H1 (cell line): ENCODE measurements around the gene ABCG1. TPM values are rescaled to one million over a fixed set of nuclear protein-coding genes. Genes with fewer than 3 reads are reported as not detected.

ENCODE experiments used
- CTCF ChIA-PET: fragments of 300-600 bp; sonication (Branson Sonifier 250); formaldehyde crosslinking; loops from one replicate; lab custom pipeline; 2021; ENCODE audit not compliant: partially characterized antibody; lab: Charles Lee
- POLR2A ChIA-PET: fragments of 300-600 bp; sonication (Branson Sonifier 250); formaldehyde crosslinking; loops from one replicate; lab custom pipeline; 2021; ENCODE audit warnings: inconsistent platforms; ENCODE audit not compliant: partially characterized antibody; lab: Charles Lee
- DNase-seq, 2 experiments: peaks; one replicate each; pipeline versions ENCODE4 v3.0.0 to v3.0.0-alpha.2; 2010 to 2022; ENCODE audit warnings: low spot score in 2 of 2, low read depth in 1 of 2, mixed read lengths in 1 of 2
- FAIRE-seq: peaks from 2 replicates; lab custom pipeline; 2011; peaks lifted over from hg19 to GRCh38; lab: Jason Lieb, UNC
- H2AFZ ChIP-seq: 2 replicates; pipeline ENCODE4 v1.8.1; 2012; ENCODE audit warnings: low read length, inconsistent platforms
- H2AK5ac ChIP-seq: 2 replicates; pipeline ENCODE4 v1.6.1; 2013; ENCODE audit warnings: low read depth, low read length
- H2BK120ac ChIP-seq: replicated peaks from 2 replicates; pipeline ENCODE3; 2013; ENCODE audit warnings: low read depth, low read length, inconsistent platforms
- H2BK12ac ChIP-seq: 2 replicates; pipeline ENCODE4 v1.6.1; 2013; ENCODE audit warnings: low read depth, low read length
- H2BK15ac ChIP-seq: 2 replicates; pipeline ENCODE4 v1.6.1; 2013; ENCODE audit warnings: low read length
- H2BK20ac ChIP-seq: 2 replicates; pipeline ENCODE4 v1.6.1; 2013; ENCODE audit warnings: low read length
- H2BK5ac ChIP-seq: 2 replicates; pipeline ENCODE4 v1.6.1; 2013; ENCODE audit warnings: low read depth, low read length
- H3K14ac ChIP-seq: 2 replicates; pipeline ENCODE4 v1.6.1; 2013; ENCODE audit warnings: inconsistent platforms; ENCODE audit not compliant: insufficient read length
- H3K18ac ChIP-seq: 2 replicates; pipeline ENCODE4 v1.6.1; 2013; ENCODE audit warnings: low read length; ENCODE audit errors: extremely low read depth
- H3K23ac ChIP-seq: 2 replicates; pipeline ENCODE4 v1.6.1; 2013; ENCODE audit warnings: inconsistent platforms; ENCODE audit not compliant: insufficient read length
- H3K23me2 ChIP-seq: 2 replicates; pipeline ENCODE4 v1.6.1; 2013; ENCODE audit warnings: low read depth, low read length
- H3K27ac ChIP-seq: 2 replicates; pipeline ENCODE4 v1.6.1; 2011; ENCODE audit warnings: low read depth, low read length, inconsistent platforms
- H3K27me3 ChIP-seq, 4 experiments: replicated peaks in 1 of 4; 1 replicate in 1 of 4; 2 replicates in 3 of 4; pipeline versions ENCODE4 v1.6.1 to v1.8.1; 2011 to 2013; ENCODE audit warnings: low read length in 3 of 4, mild to moderate bottlenecking in 3 of 4, inconsistent platforms in 2 of 4, mixed read lengths in 2 of 4, moderate library complexity in 1 of 4; ENCODE audit not compliant: control insufficient read depth in 3 of 4, insufficient read depth in 3 of 4; ENCODE audit errors: extremely low read depth in 1 of 4
- H3K36me3 ChIP-seq, 4 experiments: 2 replicates each; pipeline versions ENCODE4 v1.6.1 to v1.8.1; 2011 to 2013; ENCODE audit warnings: mild to moderate bottlenecking in 4 of 4, low read length in 3 of 4, moderate library complexity in 2 of 4, control low read depth in 1 of 4, inconsistent platforms in 1 of 4; ENCODE audit not compliant: insufficient read depth in 4 of 4, control insufficient read depth in 2 of 4
- H3K4ac ChIP-seq: replicated peaks from 2 replicates; pipeline ENCODE3; 2013; ENCODE audit warnings: low read length, low read depth, mixed read lengths, inconsistent platforms; ENCODE audit not compliant: insufficient read length
- H3K4me1 ChIP-seq, 4 experiments: replicated peaks in 1 of 4; 1 replicate in 1 of 4; 2 replicates in 3 of 4; pipeline versions ENCODE4 v1.6.1 to v1.8.1; 2011 to 2013; ENCODE audit warnings: low read length in 3 of 4, inconsistent platforms in 2 of 4, mixed read lengths in 1 of 4; ENCODE audit not compliant: insufficient read depth in 4 of 4, control insufficient read depth in 3 of 4
- H3K4me2 ChIP-seq, 2 experiments: 2 replicates each; pipeline versions ENCODE4 v1.6.1 to v1.8.1; 2011 to 2013; ENCODE audit warnings: low read depth in 2 of 2, low read length in 2 of 2, control low read depth in 1 of 2, inconsistent platforms in 1 of 2, mild to moderate bottlenecking in 1 of 2; ENCODE audit not compliant: insufficient read depth in 1 of 2
- H3K4me3 ChIP-seq, 4 experiments: fragments of 200-600, 300-600 bp in 1 of 4; sonication (generic), shearing (Covaris generic), sonication (Bioruptor Twin) in 1 of 4; 2 replicates each; pipeline versions ENCODE4 v1.5.1 to v1.8.1; 2011 to 2016; ENCODE audit warnings: low read length in 4 of 4, low read depth in 3 of 4, control low read depth in 2 of 4, inconsistent platforms in 2 of 4, mild to moderate bottlenecking in 2 of 4, mixed read lengths in 1 of 4, moderate library complexity in 1 of 4; ENCODE audit not compliant: insufficient read depth in 2 of 4; ENCODE audit errors: extremely low read depth in 1 of 4
- H3K56ac ChIP-seq: replicated peaks from 2 replicates; pipeline ENCODE3; 2013; ENCODE audit warnings: low read depth, mild to moderate bottlenecking, mixed read lengths, low read length, inconsistent platforms; ENCODE audit not compliant: insufficient read length
- H3K79me1 ChIP-seq: 2 replicates; pipeline ENCODE4 v1.6.1; 2013; ENCODE audit warnings: low read depth, low read length, control low read depth
- H3K79me2 ChIP-seq, 2 experiments: 2 replicates each; pipeline versions ENCODE4 v1.6.1 to v1.8.1; 2012 to 2013; ENCODE audit warnings: low read length in 2 of 2, mild to moderate bottlenecking in 2 of 2, inconsistent platforms in 1 of 2; ENCODE audit not compliant: insufficient read depth in 2 of 2, control insufficient read depth in 1 of 2
- H3K9ac ChIP-seq, 4 experiments: replicated peaks in 1 of 4; 1 replicate in 1 of 4; 2 replicates in 3 of 4; pipeline versions ENCODE4 v1.6.1 to v1.8.1; 2011 to 2013; ENCODE audit warnings: low read depth in 3 of 4, low read length in 3 of 4, control low read depth in 2 of 4, mild to moderate bottlenecking in 2 of 4, moderate library complexity in 2 of 4, inconsistent platforms in 1 of 4; ENCODE audit errors: extremely low read depth in 1 of 4
- H3K9me3 ChIP-seq, 2 experiments: 2 replicates each; pipeline versions ENCODE4 v1.6.1 to v1.8.1; 2012 to 2013; ENCODE audit warnings: mild to moderate bottlenecking in 2 of 2, moderate library complexity in 2 of 2, control low read depth in 1 of 2, inconsistent platforms in 1 of 2, low read depth in 1 of 2, low read length in 1 of 2, mixed read lengths in 1 of 2; ENCODE audit not compliant: insufficient read depth in 2 of 2
- H4K20me1 ChIP-seq, 2 experiments: replicated peaks in 1 of 2; 2 replicates each; pipeline versions ENCODE3 to v1.8.1; 2011 to 2013; ENCODE audit warnings: inconsistent platforms in 2 of 2, low read length in 2 of 2, mild to moderate bottlenecking in 1 of 2; ENCODE audit not compliant: insufficient read depth in 2 of 2, control insufficient read depth in 1 of 2
- H4K5ac ChIP-seq: 2 replicates; pipeline ENCODE4 v1.6.1; 2013; ENCODE audit warnings: low read length, low read depth, mixed read lengths, inconsistent platforms; ENCODE audit not compliant: insufficient read length
- H4K8ac ChIP-seq: 2 replicates; pipeline ENCODE4 v1.8.0; 2013; ENCODE audit warnings: mild to moderate bottlenecking, moderate library complexity, low read length, inconsistent platforms; ENCODE audit not compliant: insufficient read depth; ENCODE audit errors: extremely low read depth
- H4K91ac ChIP-seq: replicated peaks from 2 replicates; pipeline ENCODE3; 2013; ENCODE audit warnings: low read length, mixed read lengths, inconsistent platforms; ENCODE audit not compliant: insufficient read length
- EZH2 ChIP-seq: fragments of 200-600 bp; sonication (generic); IDR thresholded peaks from 2 replicates; pipeline ENCODE4 v1.7.1; 2012; ENCODE audit warnings: low read depth, mild to moderate bottlenecking, moderate library complexity, low read length, inconsistent platforms; ENCODE audit not compliant: severe bottlenecking
- HDAC6 ChIP-seq: IDR thresholded peaks from one replicate; pipeline ENCODE4 v1.7.1; 2012; ENCODE audit warnings: low read depth, mild to moderate bottlenecking, inconsistent platforms, low read length, moderate library complexity
- KDM1A ChIP-seq: fragments of 200-600, 300-600 bp; sonication (generic); IDR thresholded peaks from 2 replicates; pipeline ENCODE4 v1.7.1; 2016; ENCODE audit warnings: mild to moderate bottlenecking, low read length, borderline replicate concordance
- POLR2A ChIP-seq, 2 experiments: IDR thresholded peaks; 1 replicate in 1 of 2; 2 replicates in 1 of 2; pipeline ENCODE4 v1.6.1; 2011; ENCODE audit warnings: low read depth in 2 of 2, low read length in 2 of 2, mild to moderate bottlenecking in 2 of 2; ENCODE audit errors: control extremely low read depth in 1 of 2
- RNF2 ChIP-seq: fragments of 200-900, 300-1000 bp; sonication (generic); IDR thresholded peaks from 2 replicates; pipeline ENCODE4 v1.7.1; 2016; ENCODE audit warnings: borderline replicate concordance, low read depth, mild to moderate bottlenecking, antibody characterized with exemption, low read length; ENCODE audit not compliant: poor library complexity, severe bottlenecking; ENCODE audit errors: missing control alignments
- SIX5 ChIP-seq: IDR thresholded peaks from 2 replicates; pipeline ENCODE4 v1.6.1; 2011; ENCODE audit warnings: mild to moderate bottlenecking, low read depth, low read length
- TEAD4 ChIP-seq: IDR thresholded peaks from 2 replicates; pipeline ENCODE4 v1.6.1; 2012; ENCODE audit warnings: low read depth, low read length, inconsistent platforms, mixed read lengths
- USF2 ChIP-seq: IDR thresholded peaks from 2 replicates; pipeline ENCODE4 v1.6.1; 2011; ENCODE audit warnings: low read length, improper control_type of control experiment
- YY1 ChIP-seq: IDR thresholded peaks from 2 replicates; pipeline ENCODE4 v1.6.1; 2011; ENCODE audit warnings: low read depth, mild to moderate bottlenecking, low read length
- WGBS, 2 experiments: shearing (Covaris generic) in 1 of 2; methylation state at CpG; one replicate each; pipeline versions ENCODE4 v1.1.6 to v1.1.7; 2013 to 2015; ENCODE audit warnings: low lambda C conversion rate in 2 of 2, mixed read lengths in 2 of 2, inconsistent platforms in 1 of 2, low coverage in 1 of 2, missing lambda C conversion rate in 1 of 2; ENCODE audit not compliant: insufficient replicate concordance in 2 of 2, insufficient coverage in 1 of 2, insufficient read length in 1 of 2; ENCODE audit errors: extremely low coverage in 1 of 2, missing lambda C conversion rate in 1 of 2; 5-methylcytosine and 5-hydroxymethylcytosine counted together
- polyA plus RNA-seq, 7 experiments: library from polyadenylated mRNA; depleted of rRNA in 3 of 7; stranded (reverse) in 5 of 7; unstranded in 2 of 7; fragments of >200 nt in 5 of 7; fragments of 200-250 nt in 2 of 7; gene quantifications; 1 replicate in 5 of 7; 2 replicates in 1 of 7; 4 replicates in 1 of 7; pipeline versions ENCODE4 v1.2.1 to v1.2.3, GENCODE V29; 2011 to 2013; ENCODE audit warnings: missing spikeins in 2 of 7, mixed read lengths in 2 of 7
- total RNA-seq: library from RNA; stranded (reverse); fragmentation: NEBNext Ultra II Directional; extraction: Animal tissue kit (Norgen Biotek cat#: 25700); gene quantifications from 2 replicates; pipeline ENCODE4 v1.2.1, GENCODE V29; 2021
- TF ChIP-seq, protein P1 (sequence below): IDR thresholded peaks from 2 replicates; pipeline ENCODE4 v1.6.1; 2012; ENCODE audit warnings: inconsistent platforms

ABCG1 gene
- total and polyA plus RNA-seq, 2 of the 8 experiments (the other 6 are each of a cell fraction or from before 2014, with no cell fraction given): 2.1 to 4.0 TPM

DNA sequence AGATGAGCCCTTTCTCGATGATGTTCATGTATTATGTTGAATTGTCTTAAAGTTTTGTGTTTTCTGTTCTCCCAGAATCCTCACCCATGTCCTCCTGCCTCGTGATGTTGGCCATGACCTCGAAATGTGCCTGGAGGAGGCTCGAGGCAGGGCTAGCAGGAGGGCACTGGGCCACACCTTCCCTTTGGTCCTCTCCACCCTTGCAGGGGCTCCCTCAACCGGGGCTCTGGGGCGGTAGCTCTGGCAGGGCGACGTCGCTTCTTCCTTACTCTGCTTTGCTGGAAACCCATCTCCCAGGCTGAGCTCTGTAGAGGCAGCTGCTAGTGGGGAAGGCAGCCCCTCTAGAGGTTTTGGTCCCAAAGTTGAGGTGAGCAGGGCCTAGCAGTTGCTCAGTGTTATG lies 82.0 kb downstream of the ABCG1 start:
- no peak overlapping the region for H2BK5ac ChIP-seq
- H3K27ac ChIP-seq: no peak overlapping the region
- TF ChIP-seq SIX5: no peak
- no peak for TF ChIP-seq POLR2A (IDR thresholded peaks at IDR 0.05; ENCODE audit: control extremely low read depth in 1 of 2, low read depth in 2 of 2, low read length in 2 of 2)
- TF ChIP-seq HDAC6: no peak
- TF ChIP-seq TEAD4: no peak
- no peak for TF ChIP-seq USF2
- TF ChIP-seq, protein P1, sequence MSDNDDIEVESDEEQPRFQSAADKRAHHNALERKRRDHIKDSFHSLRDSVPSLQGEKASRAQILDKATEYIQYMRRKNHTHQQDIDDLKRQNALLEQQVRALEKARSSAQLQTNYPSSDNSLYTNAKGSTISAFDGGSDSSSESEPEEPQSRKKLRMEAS: no peak
- TF ChIP-seq RNF2: no peak
- TF ChIP-seq YY1: no peak
- no peak for TF ChIP-seq EZH2
- no peak for TF ChIP-seq KDM1A
- no peak overlapping the region for H4K5ac ChIP-seq
- H3K4me2 ChIP-seq: no peak overlapping the region
- no peaks in the 10 kb centered on the region for H3K9me3 ChIP-seq
- no peak overlapping the region for H2BK120ac ChIP-seq
- ChIA-PET POLR2A (no interaction called here), CTCF (interaction anchor here (1.2 to 6.5 kb wide), 6 partner anchors 10 to 49 kb away, joined by 3 to 36 read pairs (median 4); no protein-coding TSS in a partner anchor)
- no peak overlapping the region for H3K4me3 ChIP-seq
- H3K23ac ChIP-seq: no peak overlapping the region
- no peaks in the 10 kb centered on the region for H3K23me2 ChIP-seq
- H2BK12ac ChIP-seq: no peak overlapping the region
- no peaks in the 10 kb centered on the region for H3K79me1 ChIP-seq
- no peak overlapping the region for H3K56ac ChIP-seq
- H3K79me2 ChIP-seq: no peaks in the 10 kb centered on the region
- H3K18ac ChIP-seq: no peak overlapping the region
- no peak overlapping the region for H2BK15ac ChIP-seq
- no peak for DNase-seq
- no peak overlapping the region for H3K9ac ChIP-seq
- H4K8ac ChIP-seq: no peak overlapping the region
- H3K36me3 ChIP-seq: no peaks in the 10 kb centered on the region
- no peak overlapping the region for H2BK20ac ChIP-seq
- no peak overlapping the region for H3K4ac ChIP-seq
- no peak overlapping the region for H3K14ac ChIP-seq
- H2AFZ ChIP-seq: no peak overlapping the region
- no peaks in the 10 kb centered on the region for H3K27me3 ChIP-seq
- no peaks in the 10 kb centered on the region for H3K4me1 ChIP-seq
- no peak for FAIRE-seq
- H2AK5ac ChIP-seq: no peak overlapping the region
- WGBS, 2 experiments: 94% methylated on average over 9 of the region's 9 CpGs; no CpG with 5 or more reads in 1 of the 2 experiments
- H4K91ac ChIP-seq: no peak overlapping the region
- no peaks in the 10 kb centered on the region for H4K20me1 ChIP-seq
